GM12878 (cell line): Measurements from ENCODE around the gene TLR9. TPM values are rescaled to one million over a fixed set of nuclear protein-coding genes. Genes with fewer than 3 reads are reported as not detected.

Source experiments
- ATAC-seq: fragments of 200-7000 bp; cut with Tn5 transposase; 3 replicates; pipeline ENCODE4 v1.9.1; 2020; ENCODE audit warnings: mild to moderate bottlenecking, moderate library complexity
- BruUV-seq: library from RNA; stranded (reverse); fragments of 400-500 nt; replicated peaks from 2 replicates; lab custom pipeline; 2021; lab: Mats Ljungman, UMichigan
- CTCF ChIA-PET: fragments of 300-600 bp; sonication (Branson Sonifier 250); formaldehyde crosslinking; extraction: SDS; loops from one replicate; lab custom pipeline; 2021; ENCODE audit warnings: inconsistent platforms; lab: Yijun Ruan, JAX
- POLR2A ChIA-PET: fragments of 350-600 bp; formaldehyde crosslinking; extraction: SDS; loops from one replicate; lab custom pipeline; 2021; ENCODE audit warnings: inconsistent platforms; lab: Charles Lee
- RAD21 ChIA-PET: fragments of 300-600 bp; sonication (Branson Sonifier 250); formaldehyde crosslinking; loops from one replicate; lab custom pipeline; 2023; ENCODE audit warnings: antibody characterized with exemption; ENCODE audit not compliant: unreplicated experiment; lab: Charles Lee
- SMC1A ChIA-PET: fragments of 300-600 bp; sonication (Branson Sonifier 250); formaldehyde crosslinking; loops from one replicate; lab custom pipeline; 2023; ENCODE audit not compliant: unreplicated experiment, uncharacterized antibody; lab: Charles Lee
- DNase-seq: peaks from one replicate; pipeline ENCODE4 v3.0.0-alpha.2; 2011; ENCODE audit warnings: low read depth, low spot score
- FAIRE-seq: peaks from 3 replicates; lab custom pipeline; 2011; peaks lifted over from hg19 to GRCh38; lab: Jason Lieb, UNC
- H2AFZ ChIP-seq: 2 replicates; pipeline ENCODE4 v1.6.0; 2011; ENCODE audit warnings: low read depth, low read length, control low read depth; ENCODE audit not compliant: control insufficient read depth
- H3K27ac ChIP-seq: 2 replicates; pipeline ENCODE4 v1.5.1; 2011; ENCODE audit warnings: control low read depth; ENCODE audit not compliant: control insufficient read depth, insufficient read depth
- H3K27me3 ChIP-seq, 2 experiments: replicated peaks in 1 of 2; 2 replicates each; pipeline versions ENCODE4 v1.6.0 to v1.6.1; 2011; ENCODE audit warnings: low read length in 1 of 2; ENCODE audit not compliant: control insufficient read depth in 2 of 2, insufficient read depth in 2 of 2
- H3K36me3 ChIP-seq, 2 experiments: 2 replicates each; pipeline ENCODE4 v1.5.1; 2011; ENCODE audit warnings: low read length in 1 of 2; ENCODE audit not compliant: control insufficient read depth in 2 of 2, insufficient read depth in 2 of 2
- H3K4me1 ChIP-seq: 2 replicates; pipeline ENCODE4 v1.6.1; 2011; ENCODE audit warnings: mild to moderate bottlenecking, low read length, moderate library complexity, mixed read lengths; ENCODE audit not compliant: control insufficient read depth, insufficient read depth
- H3K4me2 ChIP-seq: 2 replicates; pipeline ENCODE4 v1.6.0; 2011; ENCODE audit warnings: control low read depth; ENCODE audit not compliant: control insufficient read depth, insufficient read depth
- H3K4me3 ChIP-seq: fragments of 200-600 bp; sonication (generic); 2 replicates; pipeline ENCODE4 v1.5.1; 2016
- H3K79me2 ChIP-seq: 2 replicates; pipeline ENCODE4 v1.6.0; 2011; ENCODE audit warnings: low read length; ENCODE audit not compliant: control insufficient read depth, insufficient read depth
- H3K9ac ChIP-seq: 2 replicates; pipeline ENCODE4 v1.8.0; 2011; ENCODE audit warnings: low read length, control low read depth, mixed read lengths; ENCODE audit not compliant: control insufficient read depth, insufficient read depth
- H3K9me3 ChIP-seq: replicated peaks from 3 replicates; pipeline ENCODE4 v1.5.1; 2011; ENCODE audit warnings: mild to moderate bottlenecking, low read length; ENCODE audit not compliant: control insufficient read depth, insufficient read depth
- H4K20me1 ChIP-seq: 2 replicates; pipeline ENCODE4 v1.6.0; 2011; ENCODE audit not compliant: control insufficient read depth, insufficient read depth
- BRCA1 ChIP-seq: IDR thresholded peaks from 2 replicates; pipeline ENCODE4 v1.6.1; 2011; ENCODE audit warnings: low read depth, low read length, improper control_type of control experiment
- FOXM1 ChIP-seq: IDR thresholded peaks from 2 replicates; pipeline ENCODE4 v1.6.1; 2012; ENCODE audit warnings: low read depth, mild to moderate bottlenecking, inconsistent platforms, low read length, moderate library complexity
- HDAC2 ChIP-seq: fragments of 200-600 bp; sonication (generic); IDR thresholded peaks from 2 replicates; pipeline ENCODE4 v1.6.1; 2017
- NR2C1 ChIP-seq: fragments of 450-650 bp; IDR thresholded peaks from 2 replicates; pipeline ENCODE4 v1.6.1; 2017; ENCODE audit warnings: antibody characterized with exemption, mild to moderate bottlenecking, moderate library complexity
- POLR2A ChIP-seq: IDR thresholded peaks from 2 replicates; pipeline ENCODE4 v1.6.1; 2011; ENCODE audit warnings: low read depth, mild to moderate bottlenecking, low read length
- POLR2AphosphoS5 ChIP-seq: IDR thresholded peaks from 2 replicates; pipeline ENCODE4 v1.6.1; 2011; ENCODE audit warnings: mild to moderate bottlenecking, low read length, inconsistent platforms
- SMC3 ChIP-seq: IDR thresholded peaks from 2 replicates; pipeline ENCODE4 v1.6.1; 2011; ENCODE audit warnings: low read length, improper control_type of control experiment, borderline replicate concordance
- WGBS: methylation state at CpG from one replicate; pipeline ENCODE4 v1.1.6; 2016; ENCODE audit warnings: low lambda C conversion rate; ENCODE audit not compliant: insufficient replicate concordance, insufficient coverage; ENCODE audit errors: missing lambda C conversion rate; 5-methylcytosine and 5-hydroxymethylcytosine counted together
- in situ Hi-C: fragments of 300-500 bp; cut with MboI; formaldehyde crosslinking; loops from 9 replicates; pipeline ENCODE4 v1.14.3; 2018; ENCODE audit warnings: mixed read lengths
- intact Hi-C: fragments of 100-400 bp; cut with micrococcal nuclease; formaldehyde crosslinking; loops from one replicate; pipeline ENCODE4 v1.14.2; 2022; ENCODE audit not compliant: unreplicated experiment
- polyA plus RNA-seq, 11 experiments: library from polyadenylated mRNA; depleted of rRNA in 4 of 11; unstranded in 6 of 11; stranded (reverse) in 5 of 11; fragments of >200 nt; fragmentation: Nextera tagmentation in 4 of 11; fragmentation: Illumina TruSeq in 1 of 11; extraction: Ambion mirVana in 4 of 11; extraction: Trizol in 1 of 11; gene quantifications; 1 replicate in 1 of 11; 2 replicates in 10 of 11; pipeline versions ENCODE4 v1.2.1 to v1.2.3, GENCODE V29; 2011 to 2016; ENCODE audit warnings: inconsistent platforms in 2 of 11, missing spikeins in 2 of 11, low read depth in 1 of 11
- total RNA-seq, 4 experiments: library from RNA; depleted of rRNA in 3 of 4; stranded (reverse); fragments of >200 nt in 3 of 4; fragmentation: Illumina TruSeq in 1 of 4; extraction: Trizol in 1 of 4; gene quantifications; 2 replicates each; pipeline versions ENCODE4 v1.2.1 to v1.2.3, GENCODE V29; 2013 to 2021
- TF ChIP-seq, protein P1 (sequence below): fragments of 450-650 bp; IDR thresholded peaks from 2 replicates; pipeline ENCODE4 v1.6.1; 2017; ENCODE audit warnings: borderline replicate concordance

Gene TLR9
- total and polyA plus RNA-seq, 10 of the 15 experiments (the other 5 are each of a cell fraction or from before 2014, with no cell fraction given): 0.10 to 4.8 (median 0.53) TPM; not detected in 1

- TF ChIP-seq BRCA1 (no peak), POLR2AphosphoS5 (no peak), POLR2A (no peak), SMC3 (no peak)
Measured at GRCh38 chr3:52193065-52193464, 32.4 kb downstream of the TLR9 start (continued).

GRCh38 chr3:52191663-52192062 lies 33.8 kb downstream of the TLR9 start:
- no peak for ATAC-seq
- H3K9ac ChIP-seq: no peak overlapping the region
- no peak overlapping the region for H3K4me2 ChIP-seq
- no peaks in the 10 kb centered on the region for H3K27me3 ChIP-seq
- no peaks in the 10 kb centered on the region for H3K9me3 ChIP-seq
- SMC1A ChIA-PET: no interaction called here
- H3K4me3 ChIP-seq: no peak overlapping the region
- TF ChIP-seq HDAC2: no peak
- TF ChIP-seq FOXM1: no peak
- TF ChIP-seq, protein P1, sequence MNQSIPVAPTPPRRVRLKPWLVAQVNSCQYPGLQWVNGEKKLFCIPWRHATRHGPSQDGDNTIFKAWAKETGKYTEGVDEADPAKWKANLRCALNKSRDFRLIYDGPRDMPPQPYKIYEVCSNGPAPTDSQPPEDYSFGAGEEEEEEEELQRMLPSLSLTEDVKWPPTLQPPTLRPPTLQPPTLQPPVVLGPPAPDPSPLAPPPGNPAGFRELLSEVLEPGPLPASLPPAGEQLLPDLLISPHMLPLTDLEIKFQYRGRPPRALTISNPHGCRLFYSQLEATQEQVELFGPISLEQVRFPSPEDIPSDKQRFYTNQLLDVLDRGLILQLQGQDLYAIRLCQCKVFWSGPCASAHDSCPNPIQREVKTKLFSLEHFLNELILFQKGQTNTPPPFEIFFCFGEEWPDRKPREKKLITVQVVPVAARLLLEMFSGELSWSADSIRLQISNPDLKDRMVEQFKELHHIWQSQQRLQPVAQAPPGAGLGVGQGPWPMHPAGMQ: no peak
- no peak for TF ChIP-seq NR2C1
- in situ Hi-C loops (no loop called here), intact Hi-C loops (no loop called here)
- H4K20me1 ChIP-seq: no peaks in the 10 kb centered on the region
- POLR2A ChIA-PET: no interaction called here
- no peak for DNase-seq
- RAD21 ChIA-PET: no interaction called here
- no peak for FAIRE-seq
- no peak overlapping the region for H2AFZ ChIP-seq
- H3K4me1 ChIP-seq: peaks cover 6% of the 10 kb centered on the region
- H3K36me3 ChIP-seq: no peaks in the 10 kb centered on the region
- H3K27ac ChIP-seq: no peak overlapping the region
- WGBS: 29% methylated on average over 4 of the region's 4 CpGs
- CTCF ChIA-PET: interaction anchor here (1.3 kb wide), 1 partner anchor 14 kb away, joined by 3 read pairs; no protein-coding TSS in a partner anchor
- BruUV-seq: no TSS peak
- no peaks in the 10 kb centered on the region for H3K79me2 ChIP-seq
